ENCODE measurements around the gene RAB36.

Gene RAB36

DNA sequence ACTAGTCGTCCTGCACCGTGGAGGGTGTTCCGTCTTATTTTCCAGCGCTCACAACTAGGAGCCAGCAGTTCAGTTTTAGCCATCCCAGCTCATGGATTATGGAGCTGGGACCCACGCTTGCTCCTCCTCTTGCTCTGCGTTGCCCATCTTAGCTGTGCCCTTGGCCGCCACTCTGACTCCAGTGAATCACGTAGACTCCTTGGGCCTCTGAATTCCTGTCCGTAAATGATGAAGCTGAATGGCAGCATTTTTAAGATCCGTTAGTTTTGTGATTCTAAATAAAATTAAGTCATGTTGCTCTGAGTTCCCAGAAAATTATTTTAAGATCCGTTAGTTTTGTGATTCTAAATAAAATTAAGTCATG lies 58.8 kb downstream of the RAB36 start:
- DNase-seq (ENCODE audit: low read depth in 2 of 3, low spot score in 2 of 3), result no peak

DNA sequence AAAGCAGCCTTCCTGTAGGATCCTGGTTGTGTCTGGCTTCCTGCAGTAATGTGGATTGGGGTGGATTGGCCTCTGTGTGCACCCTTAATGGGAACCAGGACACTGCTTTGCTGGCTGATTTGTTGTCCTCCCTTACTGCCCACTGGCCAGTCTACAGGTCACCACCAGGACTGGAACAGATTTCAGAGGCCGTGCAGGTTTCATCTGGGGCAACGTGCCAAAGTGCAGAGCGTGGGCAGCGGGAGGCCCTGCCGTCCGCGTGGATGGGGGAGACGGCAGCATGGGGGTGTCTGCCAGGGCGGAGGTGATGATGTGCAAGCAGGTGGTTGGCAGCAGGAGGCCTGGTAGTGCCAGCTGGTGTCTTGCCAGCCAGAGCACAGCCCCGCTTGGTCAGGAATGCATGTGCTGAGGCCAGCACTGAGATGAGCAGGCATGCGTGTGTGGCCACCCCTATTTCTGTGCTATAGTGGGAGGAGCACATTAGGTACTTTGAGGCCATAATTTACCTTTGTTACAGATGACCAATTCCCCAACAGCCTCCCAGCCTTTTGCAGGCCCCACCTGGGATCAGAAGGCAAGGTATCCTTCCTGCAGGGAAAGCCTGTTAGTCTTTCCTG lies 59.4 kb downstream of the RAB36 start:
- no peak for DNase-seq (ENCODE audit: low read depth in 2 of 3, low spot score in 2 of 3)

GRCh38 chr22:23205339-23206049 lies 60.2 kb downstream of the RAB36 start:
- DNase-seq (ENCODE audit: low read depth in 2 of 3, low spot score in 2 of 3), result no peak

DNA sequence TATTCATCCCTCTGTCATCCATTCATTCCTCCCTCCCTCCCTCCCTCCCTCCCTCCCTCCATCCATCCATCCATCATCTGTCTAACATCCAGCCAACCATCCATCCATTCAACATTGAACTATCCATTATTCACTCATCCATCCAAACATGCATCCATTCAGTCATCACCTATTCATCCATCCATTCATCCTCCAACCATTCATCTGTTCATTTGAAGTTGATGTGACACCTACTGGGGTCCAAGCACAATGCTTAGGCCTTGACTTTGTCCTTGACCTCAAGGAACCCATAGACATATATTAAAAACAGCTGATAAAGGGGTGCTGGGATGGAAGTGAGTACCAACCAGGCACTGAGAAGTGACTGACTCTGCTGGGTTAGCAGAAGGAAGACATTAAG lies 61.6 kb downstream of the RAB36 start:
- DNase-seq (ENCODE audit: low read depth in 2 of 3, low spot score in 2 of 3), result no peak

DNA sequence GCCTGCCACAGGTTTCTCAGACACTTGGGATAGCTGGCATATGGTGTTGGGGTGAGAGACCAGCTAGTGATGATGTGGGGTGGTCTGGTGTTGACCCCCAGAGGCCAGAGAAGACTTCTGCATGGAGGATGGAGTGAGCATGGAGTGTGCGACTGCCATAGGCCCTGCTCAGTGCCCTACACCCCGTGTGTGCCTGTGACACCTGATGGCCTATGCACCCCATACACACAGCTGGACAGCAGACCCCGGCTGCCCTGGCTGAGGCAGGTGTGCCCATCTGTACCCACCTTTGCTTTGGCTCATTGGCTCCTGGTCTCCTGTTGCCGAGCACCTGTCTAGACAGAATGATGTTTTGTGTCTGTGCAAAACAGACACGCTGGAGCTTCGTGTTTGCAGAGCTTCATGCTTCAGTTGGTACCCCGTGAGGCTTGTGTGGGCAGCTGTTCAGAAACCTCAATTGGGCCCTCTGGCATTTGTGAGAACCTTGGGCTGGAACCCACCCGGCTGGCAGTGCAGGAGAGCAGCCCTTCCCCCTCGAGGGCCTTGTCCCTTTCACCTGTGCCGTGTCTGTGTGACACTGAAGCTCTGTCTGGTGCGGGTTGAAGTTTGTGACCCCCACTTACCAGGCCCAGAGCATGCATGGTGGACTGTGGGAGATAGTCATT lies 62.6 kb downstream of the RAB36 start:
- DNase-seq (ENCODE audit: low read depth in 2 of 3, low spot score in 2 of 3), result no peak

- no peak for DNase-seq (ENCODE audit: low read depth in 2 of 3, low spot score in 2 of 3)
Observed at GRCh38 chr22:23210428-23211170, 65.3 kb downstream of the RAB36 start.

- no peak for DNase-seq (ENCODE audit: low read depth in 2 of 3, low spot score in 2 of 3)
Observed at GRCh38 chr22:23211622-23212021, 66.3 kb downstream of the RAB36 start.

DNA sequence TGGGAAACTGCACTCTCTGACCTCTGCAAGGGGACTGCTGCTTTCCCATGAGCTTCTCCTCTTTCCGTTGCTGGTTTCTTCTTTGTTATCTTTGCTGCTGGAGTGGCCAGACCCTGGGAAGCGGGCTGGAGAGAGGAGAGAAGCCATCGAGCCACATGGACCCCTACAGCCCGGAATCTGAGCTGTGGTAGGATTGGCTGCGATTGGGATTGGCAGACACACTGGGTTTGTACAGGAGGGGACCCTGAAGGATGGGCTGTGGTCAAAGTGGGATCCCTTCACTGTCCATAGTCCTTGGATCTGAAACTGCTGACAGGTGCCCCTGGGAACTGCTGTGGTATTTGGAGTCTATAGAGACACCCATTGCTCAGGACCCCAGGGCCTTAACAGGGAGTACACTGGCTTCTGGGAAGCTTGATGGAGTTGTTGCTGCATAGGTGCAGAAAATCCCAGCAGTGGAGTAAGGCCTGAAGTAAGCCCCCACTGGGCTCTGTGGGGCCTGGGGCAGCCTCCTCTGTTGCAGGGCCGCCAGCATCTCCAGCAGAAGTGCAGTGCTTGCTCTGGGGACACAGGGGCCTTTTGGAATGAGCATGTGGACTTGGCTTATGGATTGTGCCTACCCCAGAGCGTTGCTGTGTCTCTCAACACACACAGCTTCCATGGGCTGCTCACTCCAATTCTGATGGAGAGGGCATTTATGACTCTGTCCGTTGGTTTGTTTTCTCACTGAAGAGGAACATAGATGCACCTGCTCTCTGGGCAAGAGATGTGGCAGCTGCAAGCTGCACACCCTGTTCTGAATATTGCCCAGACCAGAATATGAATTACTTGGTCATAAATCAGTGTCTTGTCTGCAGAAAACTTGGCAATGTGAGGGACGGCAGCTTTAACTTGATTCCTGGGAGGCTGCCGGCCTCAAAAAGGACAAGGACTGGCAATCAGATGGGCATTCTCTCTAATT lies 67.1 kb downstream of the RAB36 start:
- DNase-seq (ENCODE audit: low read depth in 2 of 3, low spot score in 2 of 3), result no peak

- DNase-seq (ENCODE audit: low read depth in 2 of 3, low spot score in 2 of 3), result no peak
Observed at GRCh38 chr22:23213022-23213555, 67.8 kb downstream of the RAB36 start.

GRCh38 chr22:23213581-23214334 lies 68.5 kb downstream of the RAB36 start:
- DNase-seq (ENCODE audit: low read depth in 2 of 3, low spot score in 2 of 3), result no peak

Measured in activated CD8-positive, alpha-beta memory T cell treated with anti-CD3 and anti-CD28 coated beads for 48 hours (primary cell).